CD4-positive, alpha-beta T cell treated with Interferon alpha-2 for 1 hour (primary cell): ENCODE measurements around the gene LANCL2.
"Not testable (repeated sequence)": the region's sequence is repeated elsewhere in the genome, so short reads cannot be mapped to it uniquely, and the experiment has no call there.

Experiments
- DNase-seq, 2 donors: peaks; one replicate each; pipeline ENCODE4 v3.0.0-alpha.2; 2020 to 2022

LANCL2 gene

GRCh38 chr7:55409482-55410225 is 44.5 kb downstream of the LANCL2 start:
- DNase-seq = no peak

- no peak for DNase-seq
Measured at GRCh38 chr7:55410667-55411239, 45.6 kb downstream of the LANCL2 start.

- DNase-seq = no peak
Measured at GRCh38 chr7:55411844-55412243, 46.7 kb downstream of the LANCL2 start.

GRCh38 chr7:55413442-55413841 is 48.3 kb downstream of the LANCL2 start:
- no peak for DNase-seq

- peak; percentile 73 to 84 for DNase-seq
Measured at GRCh38 chr7:55415173-55415778, 50.1 kb downstream of the LANCL2 start.

DNA sequence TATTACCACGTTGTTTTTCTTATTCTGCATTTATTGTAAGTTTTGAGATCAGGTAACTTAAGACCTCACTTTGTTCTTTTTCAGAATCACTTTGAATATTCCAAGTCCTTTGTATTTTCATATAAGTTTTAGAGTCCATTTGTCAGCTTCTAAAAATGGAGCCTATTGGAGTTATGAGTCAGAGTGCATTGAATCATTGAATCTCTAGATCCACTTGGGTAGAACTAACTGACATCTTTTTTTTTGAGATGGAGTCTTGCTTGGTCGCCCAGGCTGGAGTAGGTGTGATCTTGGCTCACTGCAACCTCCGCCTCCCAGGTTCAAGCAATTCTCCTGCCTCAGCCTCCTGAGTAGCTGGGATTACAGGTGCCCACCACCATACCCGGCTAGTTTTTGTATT is 52.3 kb downstream of the LANCL2 start:
- DNase-seq = not testable (repeated sequence)

- DNase-seq = no peak
Measured at GRCh38 chr7:55420530-55420929, 55.4 kb downstream of the LANCL2 start.

- DNase-seq = no peak
Measured at GRCh38 chr7:55423277-55423711, 58.2 kb downstream of the LANCL2 start.

- no peak for DNase-seq
Measured at GRCh38 chr7:55423891-55424290, 58.8 kb downstream of the LANCL2 start.

DNA sequence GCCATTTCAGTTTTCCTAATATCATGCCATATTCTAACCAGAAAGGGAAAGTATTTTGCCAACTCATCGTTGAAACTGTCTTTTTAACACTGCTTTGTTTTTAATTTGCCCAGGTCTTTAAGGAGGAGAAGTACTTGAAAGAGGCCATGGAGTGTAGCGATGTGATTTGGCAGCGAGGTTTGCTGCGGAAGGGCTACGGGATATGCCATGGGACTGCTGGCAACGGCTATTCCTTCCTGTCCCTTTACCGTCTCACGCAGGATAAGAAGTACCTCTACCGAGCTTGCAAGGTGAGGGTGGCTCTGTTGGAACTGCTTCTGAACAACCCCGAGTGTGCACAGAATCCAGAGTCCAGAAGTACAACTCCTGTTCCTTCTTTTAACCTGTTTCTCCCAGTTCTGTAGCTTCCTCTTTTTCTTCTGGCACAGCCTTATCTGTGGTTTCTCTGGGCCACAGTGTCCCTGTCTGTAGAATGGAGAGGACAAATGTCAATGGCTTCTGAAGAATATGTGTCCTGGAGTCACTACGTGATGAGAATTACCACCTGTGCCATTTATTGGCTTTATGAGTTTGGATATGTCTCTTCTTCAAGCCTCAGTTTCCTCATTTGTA is 60.1 kb downstream of the LANCL2 start:
- DNase-seq = no peak

DNA sequence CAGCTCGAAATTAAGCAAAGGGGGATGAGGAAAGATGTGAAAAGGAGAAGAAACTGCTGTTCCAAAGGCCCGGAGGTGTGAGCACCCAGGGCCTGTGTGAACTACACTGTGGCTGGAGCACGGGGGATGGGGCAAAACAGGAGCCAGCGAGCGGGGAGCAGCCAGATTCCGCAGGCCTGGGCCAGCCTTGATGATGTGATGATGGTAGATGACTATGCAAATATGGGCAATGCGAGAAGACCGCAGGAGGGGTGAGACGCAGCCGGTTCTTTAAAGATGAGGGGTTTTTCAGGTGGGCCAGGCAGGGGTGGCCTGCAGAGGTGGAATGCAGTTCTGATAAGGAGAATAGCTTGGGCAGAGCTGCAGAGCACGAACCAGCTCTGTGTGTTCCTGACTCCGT is 61.5 kb downstream of the LANCL2 start:
- DNase-seq = no peak

DNA sequence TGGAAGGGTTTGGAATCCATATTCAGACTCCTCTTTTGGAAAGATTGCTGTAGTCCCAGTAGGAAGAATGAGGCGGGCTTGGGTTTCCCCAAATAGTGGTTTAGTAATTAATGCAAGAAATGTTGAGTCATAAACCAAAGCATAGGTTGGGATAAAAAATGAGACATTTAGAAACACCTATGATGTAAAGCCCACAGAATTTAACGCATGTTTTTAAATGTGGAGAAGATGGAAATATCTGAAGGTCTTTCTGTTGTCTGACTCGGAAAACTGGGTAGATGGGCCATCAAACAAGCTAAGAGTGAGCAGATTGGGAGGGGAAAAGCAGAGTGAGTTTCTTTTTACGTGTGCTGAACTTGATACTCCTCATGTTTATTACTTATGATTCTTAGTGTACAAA is 62.2 kb downstream of the LANCL2 start:
- DNase-seq = no peak

GRCh38 chr7:55427800-55428199 is 62.7 kb downstream of the LANCL2 start:
- no peak for DNase-seq

GRCh38 chr7:55429835-55430499 is 64.8 kb downstream of the LANCL2 start:
- DNase-seq = no peak

DNA sequence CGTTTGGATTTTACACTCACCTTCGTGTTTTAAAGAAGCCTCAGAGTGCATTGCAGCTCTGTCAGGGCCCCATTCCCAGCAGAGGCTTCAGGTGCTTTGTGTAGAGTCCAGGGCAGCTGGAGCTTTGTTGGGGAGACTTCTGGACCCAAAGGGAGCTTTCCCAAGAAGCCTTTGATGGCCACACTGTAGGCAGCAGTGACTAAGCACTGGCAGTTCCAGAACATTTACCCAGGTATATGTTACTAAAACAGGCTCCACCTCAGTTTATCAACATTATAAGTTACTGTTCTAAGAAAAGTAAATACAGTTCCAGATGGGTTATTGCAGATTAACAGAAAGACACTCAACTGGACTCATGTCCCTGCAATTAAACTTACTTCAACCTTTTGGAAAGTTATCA is 66.8 kb downstream of the LANCL2 start:
- no peak for DNase-seq

DNA sequence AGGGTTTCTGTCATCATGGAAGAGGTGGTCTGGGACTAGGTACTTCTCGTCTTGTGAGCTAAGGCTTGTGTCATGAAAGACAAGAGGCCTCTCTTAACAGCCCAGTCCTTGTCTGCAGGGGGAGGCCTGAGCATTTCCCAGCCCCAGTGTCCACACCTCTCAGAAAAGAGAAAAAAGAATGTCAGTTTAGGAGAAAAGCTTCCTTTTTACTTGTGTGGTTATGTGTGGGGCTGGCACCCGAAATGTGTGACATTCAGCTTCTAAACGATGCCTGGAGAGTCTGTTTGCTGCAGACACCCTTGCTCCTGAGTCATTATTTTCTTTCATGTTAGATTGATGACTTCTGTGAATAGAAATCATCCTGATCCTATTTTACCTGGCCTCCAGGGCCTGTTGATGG is 67.4 kb downstream of the LANCL2 start:
- no peak for DNase-seq

- DNase-seq = peak in 1 of 2 donors; percentile 46
Measured at GRCh38 chr7:55432939-55433784, 68.0 kb downstream of the LANCL2 start.

DNA sequence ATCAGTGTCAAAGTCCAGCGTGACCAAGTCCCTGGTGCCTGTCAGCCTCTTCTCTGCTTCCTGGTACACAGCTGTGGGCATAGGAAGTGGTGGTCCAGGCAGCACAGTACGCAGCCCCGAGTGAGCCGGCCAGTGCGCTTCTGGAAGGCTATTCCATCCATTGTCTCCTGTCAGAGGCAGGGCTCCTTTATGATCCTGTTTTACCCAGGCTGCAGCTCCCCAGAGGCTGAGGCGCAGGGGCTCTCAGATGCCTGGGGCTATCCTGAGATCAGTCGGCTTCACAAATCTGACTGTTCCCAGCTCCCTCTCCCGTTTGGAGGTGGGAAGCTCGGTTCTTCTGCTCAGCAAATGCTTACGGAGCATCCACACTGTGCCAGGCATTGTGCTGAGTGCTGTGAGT is 70.3 kb downstream of the LANCL2 start:
- no peak for DNase-seq

DNA sequence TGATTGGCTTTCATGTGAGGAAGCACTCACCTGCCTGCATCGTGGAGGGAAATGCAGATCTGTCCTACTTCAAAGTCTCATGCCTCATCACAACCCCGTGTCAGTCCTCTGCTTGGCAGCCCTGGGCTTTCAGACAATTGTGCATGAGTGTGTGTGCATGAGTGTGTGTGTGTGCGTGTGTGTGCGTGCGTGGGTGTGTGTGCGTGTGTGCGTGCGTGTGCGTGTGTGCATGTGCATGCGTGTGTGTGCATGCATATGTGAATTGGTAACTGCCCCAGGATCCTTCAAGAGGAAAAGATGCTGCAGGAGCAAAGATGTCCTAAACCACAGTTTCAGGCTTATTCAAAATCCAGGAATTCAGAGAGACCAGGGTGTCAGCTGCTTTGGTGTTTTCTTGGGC is 71.3 kb downstream of the LANCL2 start:
- DNase-seq = no peak

DNA sequence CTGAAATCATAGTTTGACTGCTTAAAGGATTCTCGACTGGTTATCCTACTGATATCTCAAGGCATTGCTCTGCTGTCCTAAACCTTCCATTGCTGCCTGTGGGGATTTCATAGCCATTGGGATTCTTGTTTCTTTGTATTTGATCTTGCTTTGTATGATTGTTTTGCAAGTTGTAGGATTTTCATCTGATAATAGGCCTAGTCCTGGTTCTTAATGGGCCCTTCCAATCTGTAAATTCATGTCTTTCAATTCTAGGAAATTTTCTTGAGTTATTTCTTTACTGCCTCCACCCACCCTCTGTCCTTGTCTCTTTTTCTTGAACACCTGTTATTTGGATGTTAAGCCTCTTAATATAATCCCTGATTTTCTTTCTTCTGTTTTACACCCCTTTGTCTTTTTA is 72.2 kb downstream of the LANCL2 start:
- DNase-seq = no peak

DNA sequence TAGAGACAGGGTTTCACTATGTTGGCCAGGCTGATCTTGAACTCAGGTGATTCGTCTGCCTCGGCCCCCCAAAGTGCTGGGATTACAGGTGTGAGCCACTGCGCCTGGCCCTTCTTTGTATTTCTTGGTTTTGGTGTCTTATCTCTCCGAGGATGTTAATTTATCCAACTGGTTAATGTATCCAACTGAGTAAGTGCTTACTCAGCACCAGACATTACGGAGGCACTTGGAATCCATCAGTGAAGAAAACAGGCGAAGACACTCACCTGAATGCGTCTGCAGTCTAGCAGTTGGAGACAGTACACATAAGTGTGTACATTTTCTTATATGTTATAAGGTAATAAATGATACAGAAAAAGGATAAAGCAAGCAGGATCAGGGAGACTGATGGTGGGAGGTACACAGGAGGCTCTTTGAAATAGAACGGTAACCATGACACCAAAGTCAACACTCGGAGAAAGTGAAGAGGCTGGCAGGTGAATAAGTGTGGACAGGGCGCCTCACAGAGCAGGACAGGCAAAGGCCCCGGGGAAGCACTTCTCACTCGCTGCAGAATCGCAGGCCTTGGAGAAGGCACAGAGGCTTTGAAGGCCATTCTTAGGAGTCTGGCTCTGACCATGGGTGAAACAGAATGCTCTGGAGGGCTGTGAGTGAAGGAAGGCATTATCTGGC is 73.1 kb downstream of the LANCL2 start:
- DNase-seq = no peak
